Body of pancreas (tissue), 4 donors: Measurements from ENCODE around the gene PPDPF. TPM values are rescaled to one million over a fixed set of nuclear protein-coding genes. Genes with fewer than 3 reads are reported as not detected.
"Not testable (repeated sequence)": the region's sequence is repeated elsewhere in the genome, so short reads cannot be mapped to it uniquely, and the experiment has no call there.

Experiments
- ATAC-seq: fragments of 150-250 bp; one replicate; pipeline ENCODE4 v1.9.1; 2016
- DNase-seq, 4 donors: peaks; one replicate each; pipeline ENCODE4 v3.0.0-alpha.2; 2019
- H3K27ac ChIP-seq, 4 donors: fragments of 200-600 bp; sonication (generic); 1 replicate in 3 of 4; 2 replicates in 1 of 4; pipeline versions ENCODE4 v1.5.1 to v1.6.1; 2016 to 2019; ENCODE audit warnings: mild to moderate bottlenecking in 1 of 4, mixed read lengths in 1 of 4, moderate library complexity in 1 of 4
- H3K27me3 ChIP-seq, 2 donors: fragments of 200-600 bp; sonication (generic); one replicate each; pipeline ENCODE4 v1.6.0; 2016; ENCODE audit warnings: mild to moderate bottlenecking in 1 of 2
- H3K36me3 ChIP-seq, 2 donors: fragments of 200-600 bp; sonication (generic); replicated peaks in 1 of 2; 2 replicates each; pipeline ENCODE4 v1.5.1; 2016; ENCODE audit warnings: low read depth in 2 of 2; ENCODE audit not compliant: insufficient read depth in 1 of 2
- H3K4me1 ChIP-seq: fragments of 200-600 bp; sonication (generic); one replicate; pipeline ENCODE4 v1.6.0; 2016
- H3K4me3 ChIP-seq, 2 donors: fragments of 200-600 bp; sonication (generic); 1 replicate in 1 of 2; 2 replicates in 1 of 2; pipeline ENCODE4 v1.5.1; 2016 to 2019
- H3K9me3 ChIP-seq, 3 donors: fragments of 200-600 bp; sonication (generic); 1 replicate in 2 of 3; 2 replicates in 1 of 3; pipeline ENCODE4 v1.5.1; 2016
- POLR2A ChIP-seq, 3 donors: fragments of 450-650 bp; IDR thresholded peaks; one replicate each; pipeline ENCODE4 v1.6.1; 2016; ENCODE audit warnings: antibody characterized with exemption in 3 of 3, mild to moderate bottlenecking in 2 of 3
- WGBS, 2 donors: methylation state at CpG; one replicate each; pipeline ENCODE4 v1.1.5; 2017; 5-methylcytosine and 5-hydroxymethylcytosine counted together
- intact Hi-C: fragments of 100-400 bp; cut with DNase I; formaldehyde crosslinking; loops from one replicate; pipeline ENCODE4 v1.15.1; 2023
- total RNA-seq, 2 donors: library from RNA; depleted of rRNA; stranded (reverse); fragments of >200 nt; gene quantifications; one replicate each; pipeline ENCODE4 v1.1.0, GENCODE V29; 2016
- TF ChIP-seq, protein P1 (sequence below), 7 experiments: fragments of 450-650 bp in 4 of 7; fragments of 200-600 bp in 3 of 7; sonication (generic) in 3 of 7; IDR thresholded peaks; one replicate each; pipeline ENCODE4 v1.5.1; 2016 to 2019; ENCODE audit warnings: antibody characterized with exemption in 7 of 7

The PPDPF gene
- total RNA-seq, 2 donors from 2014 or later = 69.9 to 106 TPM

DNA sequence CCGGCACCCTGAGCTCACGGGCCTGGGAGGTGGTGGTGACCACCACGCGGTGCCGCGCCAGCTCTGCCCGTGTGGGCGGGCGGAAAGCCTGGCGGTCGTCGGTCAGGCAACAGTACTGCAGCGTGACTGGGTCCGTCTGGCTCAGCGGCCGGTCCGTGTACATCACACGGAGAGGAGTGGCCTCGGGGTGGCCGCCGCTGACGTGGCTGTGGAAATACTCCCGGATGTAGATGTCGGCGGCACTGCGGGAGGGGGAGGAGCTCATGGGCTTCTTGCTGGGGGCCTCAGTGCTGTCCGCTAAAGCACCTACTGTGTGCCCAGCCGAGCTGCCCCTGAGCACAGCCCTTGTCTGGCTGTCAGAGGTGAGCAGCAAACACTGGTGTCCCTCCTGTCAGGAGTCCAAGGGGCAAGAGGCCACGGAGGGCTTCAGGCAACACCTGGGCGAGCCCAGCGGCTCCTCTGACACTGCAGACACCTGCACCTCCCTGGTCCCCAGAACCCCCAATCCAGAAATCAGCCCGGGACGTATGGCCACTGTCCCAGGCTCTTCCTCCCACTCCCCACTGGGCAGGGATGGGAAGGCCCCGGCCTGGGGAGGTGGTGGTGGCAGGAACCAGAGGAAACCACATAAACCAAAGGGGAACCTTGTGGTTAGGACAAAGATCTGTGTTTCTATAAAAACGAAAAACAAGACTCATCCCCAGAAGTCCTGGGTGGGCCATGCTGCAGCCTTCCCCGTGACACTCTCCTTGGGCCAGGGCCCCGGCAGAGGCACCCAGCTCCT is 47.0 kb downstream of the PPDPF start:
- H3K27ac ChIP-seq = no peak overlapping the region
- H3K4me3 ChIP-seq = no peak overlapping the region
- H3K27me3 ChIP-seq = no peaks in the 10 kb centered on the region
- 77 to 91% methylated on average over 18 to 37 of the region's 37 CpGs for WGBS, 2 donors
- TF ChIP-seq, protein P1, sequence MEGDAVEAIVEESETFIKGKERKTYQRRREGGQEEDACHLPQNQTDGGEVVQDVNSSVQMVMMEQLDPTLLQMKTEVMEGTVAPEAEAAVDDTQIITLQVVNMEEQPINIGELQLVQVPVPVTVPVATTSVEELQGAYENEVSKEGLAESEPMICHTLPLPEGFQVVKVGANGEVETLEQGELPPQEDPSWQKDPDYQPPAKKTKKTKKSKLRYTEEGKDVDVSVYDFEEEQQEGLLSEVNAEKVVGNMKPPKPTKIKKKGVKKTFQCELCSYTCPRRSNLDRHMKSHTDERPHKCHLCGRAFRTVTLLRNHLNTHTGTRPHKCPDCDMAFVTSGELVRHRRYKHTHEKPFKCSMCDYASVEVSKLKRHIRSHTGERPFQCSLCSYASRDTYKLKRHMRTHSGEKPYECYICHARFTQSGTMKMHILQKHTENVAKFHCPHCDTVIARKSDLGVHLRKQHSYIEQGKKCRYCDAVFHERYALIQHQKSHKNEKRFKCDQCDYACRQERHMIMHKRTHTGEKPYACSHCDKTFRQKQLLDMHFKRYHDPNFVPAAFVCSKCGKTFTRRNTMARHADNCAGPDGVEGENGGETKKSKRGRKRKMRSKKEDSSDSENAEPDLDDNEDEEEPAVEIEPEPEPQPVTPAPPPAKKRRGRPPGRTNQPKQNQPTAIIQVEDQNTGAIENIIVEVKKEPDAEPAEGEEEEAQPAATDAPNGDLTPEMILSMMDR (IDR thresholded peaks at IDR 0.05) = no peak
- TF ChIP-seq POLR2A (IDR thresholded peaks at IDR 0.05) = no peak
- DNase-seq (peak in 1 of 4 donors; percentile 58), ATAC-seq (no peak)
- H3K9me3 ChIP-seq = no peaks in the 10 kb centered on the region
- intact Hi-C loops = no loop called here
- no peaks in the 10 kb centered on the region for H3K36me3 ChIP-seq
- peaks cover 6% of the 10 kb centered on the region for H3K4me1 ChIP-seq

DNA sequence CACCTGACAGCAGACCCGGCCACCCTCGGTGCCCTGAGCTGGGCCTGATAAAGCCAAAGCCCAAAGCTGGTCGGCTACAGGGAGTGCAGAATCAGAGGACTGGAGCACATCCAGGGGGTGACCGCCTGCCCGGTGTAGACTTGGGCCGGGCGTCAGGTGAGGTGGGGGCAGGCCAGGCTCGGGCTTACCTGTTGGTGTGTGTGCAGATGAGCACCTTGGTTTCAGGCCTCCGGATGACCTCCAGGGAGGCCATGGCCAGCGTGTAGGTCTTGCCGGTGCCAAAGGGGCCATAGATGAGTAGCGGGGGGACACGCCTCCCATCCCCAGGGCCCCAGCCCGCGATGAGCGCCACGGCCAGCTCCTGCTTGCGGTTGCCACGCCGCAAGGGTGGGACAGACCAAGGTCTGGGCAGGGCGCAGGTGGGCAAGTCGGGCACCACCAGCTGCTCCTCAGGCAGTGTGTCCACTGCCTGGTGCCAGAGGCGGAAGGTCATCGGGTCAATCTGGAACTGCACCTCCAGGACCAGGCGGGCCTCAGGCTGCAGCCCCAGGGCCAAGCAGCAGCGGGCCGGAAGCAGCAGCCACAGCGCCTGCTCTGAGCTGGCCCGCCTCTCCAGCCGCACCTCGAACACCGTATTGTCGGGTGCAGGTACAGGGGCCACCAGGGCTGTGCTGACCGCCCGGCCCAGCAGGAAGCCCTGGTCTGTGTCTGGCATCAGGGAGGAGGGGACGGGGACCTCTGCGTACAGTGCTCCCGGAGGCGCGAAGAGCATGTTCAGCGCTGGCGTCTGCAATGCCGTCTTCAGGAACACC is 47.8 kb downstream of the PPDPF start:
- Histone ChIP-seq H3K9me3 (no peaks in the 10 kb centered on the region), H3K4me3 (no peak overlapping the region), H3K36me3 (no peaks in the 10 kb centered on the region), H3K4me1 (peaks cover 13% of the 10 kb centered on the region), H3K27me3 (no peaks in the 10 kb centered on the region), H3K27ac (no peak overlapping the region)
- no peak for TF ChIP-seq POLR2A (IDR thresholded peaks at IDR 0.05)
- 75 to 96% methylated on average over 19 to 38 of the region's 43 CpGs for WGBS, 2 donors
- intact Hi-C loops = no loop called here
- DNase-seq (no peak), ATAC-seq (no peak)

DNA sequence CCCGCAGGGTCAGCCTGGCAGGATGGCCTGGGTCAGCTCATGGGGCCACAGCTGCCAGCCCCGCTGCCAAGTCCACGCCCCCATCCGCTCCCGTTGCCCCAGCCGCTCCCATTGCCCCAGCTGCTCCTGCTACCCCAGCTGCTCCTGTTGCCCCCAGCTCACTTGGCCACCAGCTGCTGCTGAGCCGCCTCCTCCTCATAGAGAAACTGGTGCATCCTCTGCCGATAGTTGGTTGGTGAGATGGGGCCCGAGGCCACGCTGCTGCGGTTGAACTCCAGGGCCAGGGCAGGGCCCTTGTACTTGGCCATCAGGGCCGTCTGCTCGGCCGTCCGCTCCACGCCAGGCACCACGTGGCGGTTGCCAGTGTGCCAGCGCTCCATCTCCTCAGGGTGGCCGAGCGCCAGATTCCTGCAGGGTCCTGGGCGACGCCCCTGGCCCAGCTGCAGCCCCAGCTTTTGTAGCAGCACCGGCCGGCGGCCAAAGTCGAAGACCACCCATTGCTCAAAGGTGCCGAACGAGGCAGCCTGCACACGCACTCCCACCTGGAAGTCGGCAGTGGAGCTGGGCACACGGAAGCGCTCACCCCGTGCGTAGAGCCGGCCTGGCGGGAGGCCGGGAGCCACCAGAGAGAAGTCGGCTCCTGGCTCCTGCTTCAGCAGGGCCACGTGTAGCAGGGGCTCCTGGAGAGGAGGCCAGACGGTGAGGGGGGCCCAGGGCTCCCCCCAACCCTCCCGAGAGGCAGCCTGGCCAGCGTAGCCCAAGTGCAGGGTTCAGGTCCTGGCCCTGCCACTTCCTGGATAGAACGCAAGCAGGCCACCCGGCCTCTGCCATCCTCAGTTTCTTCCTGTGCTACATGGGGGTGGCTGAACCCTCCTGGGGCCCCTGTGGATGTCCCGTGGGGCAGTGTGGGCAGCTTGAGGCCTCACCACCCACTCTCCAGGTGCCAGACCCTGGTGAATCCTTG is 48.7 kb downstream of the PPDPF start:
- Histone ChIP-seq H3K4me3 (no peak overlapping the region), H3K27me3 (no peaks in the 10 kb centered on the region), H3K9me3 (no peaks in the 10 kb centered on the region), H3K36me3 (no peaks in the 10 kb centered on the region), H3K27ac (no peak overlapping the region), H3K4me1 (peaks cover 16% of the 10 kb centered on the region)
- ATAC-seq (no peak), DNase-seq (no peak)
- intact Hi-C loops = no loop called here
- 88 to 90% methylated on average over 2 to 41 of the region's 46 CpGs for WGBS, 2 donors
- TF ChIP-seq, protein P1 (IDR thresholded peaks at IDR 0.05) = no peak

DNA sequence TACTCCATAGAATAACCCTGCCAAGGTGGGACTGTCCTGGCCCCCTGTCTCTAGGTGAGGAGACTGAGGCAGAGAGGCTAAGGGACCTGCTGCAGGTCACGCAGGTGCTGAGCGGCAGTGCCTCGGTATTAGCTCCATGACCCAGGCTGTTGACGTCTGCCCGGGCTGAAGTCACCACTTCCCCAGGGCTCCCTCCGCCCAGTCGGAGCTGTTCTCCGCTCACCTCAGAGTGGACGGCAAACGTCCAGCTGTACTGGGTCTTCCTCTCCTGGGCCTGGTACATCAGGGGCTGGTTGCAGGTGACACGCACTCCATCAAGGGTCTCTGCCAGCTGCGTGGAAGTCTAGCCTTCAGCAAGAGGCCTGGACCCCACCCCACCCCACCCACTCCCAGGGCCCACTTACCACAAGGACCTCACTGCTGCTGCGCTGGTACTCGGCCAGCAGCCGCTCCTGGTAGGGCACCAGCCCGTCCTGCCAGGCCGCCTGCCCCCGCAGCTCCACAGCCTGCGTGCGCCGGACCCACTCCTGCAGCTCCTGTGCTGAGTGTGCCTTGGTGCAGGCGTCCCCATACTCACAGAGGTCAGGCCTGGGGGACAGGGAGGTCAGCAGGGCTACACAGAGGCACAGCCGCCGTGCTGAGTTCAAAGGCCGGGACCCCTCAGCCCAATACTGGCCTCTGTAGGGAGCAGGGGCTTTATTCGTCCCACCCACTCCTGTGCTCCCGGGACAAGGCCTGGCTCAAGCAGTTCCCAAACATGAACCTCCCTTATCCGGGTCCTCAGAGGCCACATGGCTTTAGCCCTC is 49.9 kb downstream of the PPDPF start:
- no peak for DNase-seq
- Histone ChIP-seq H3K9me3 (no peaks in the 10 kb centered on the region), H3K4me1 (peaks cover 21% of the 10 kb centered on the region), H3K36me3 (no peaks in the 10 kb centered on the region), H3K27me3 (no peaks in the 10 kb centered on the region), H3K27ac (no peak overlapping the region), H3K4me3 (no peak overlapping the region)
- 89% methylated on average over 11 to 28 of the region's 28 CpGs for WGBS, 2 donors
- TF ChIP-seq, protein P1 (IDR thresholded peaks at IDR 0.05) = no peak
- no peak for TF ChIP-seq POLR2A (IDR thresholded peaks at IDR 0.05)
- no peak for ATAC-seq
- intact Hi-C loops = no loop called here

DNA sequence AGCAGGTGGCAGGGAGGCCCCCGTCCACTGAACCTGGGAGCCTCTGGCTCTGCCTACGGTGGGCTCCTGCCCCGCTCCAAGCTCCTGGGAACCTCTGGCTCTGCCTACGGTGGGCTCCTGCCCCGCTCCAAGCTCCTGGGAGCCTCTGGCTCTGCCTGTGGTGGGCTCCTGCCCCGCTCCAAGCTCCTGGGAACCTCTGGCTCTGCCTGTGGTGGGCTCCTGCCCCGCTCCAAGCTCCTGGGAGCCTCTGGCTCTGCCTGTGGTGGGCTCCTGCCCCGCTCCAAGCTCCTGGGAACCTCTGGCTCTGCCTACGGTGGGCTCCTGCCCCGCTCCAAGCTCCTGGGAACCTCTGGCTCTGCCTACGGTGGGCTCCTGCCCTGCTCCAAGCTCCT is 50.5 kb downstream of the PPDPF start:
- peaks cover 21% of the 10 kb centered on the region for H3K4me1 ChIP-seq
- ATAC-seq, H3K27ac ChIP-seq, intact Hi-C loops, H3K27me3 ChIP-seq, DNase-seq, H3K36me3 ChIP-seq, H3K4me3 ChIP-seq, H3K9me3 ChIP-seq: not testable (repeated sequence)
- WGBS, 2 donors = 70 to 93% methylated on average over 2 to 10 of the region's 11 CpGs
